NCI-H2196 treated with DMSO at 0.1 percent for 48 hours (cell line): ENCODE results near the gene SETD4.
"Not testable (repeated sequence)": the region's sequence is repeated elsewhere in the genome, so short reads cannot be mapped to it uniquely, and the experiment has no call there.

ENCODE experiments used
- DNase-seq: peaks from one replicate; lab custom pipeline; 2025; ENCODE audit not compliant: unreplicated experiment; lab: John Stamatoyannopoulos, UW

Gene SETD4

DNA sequence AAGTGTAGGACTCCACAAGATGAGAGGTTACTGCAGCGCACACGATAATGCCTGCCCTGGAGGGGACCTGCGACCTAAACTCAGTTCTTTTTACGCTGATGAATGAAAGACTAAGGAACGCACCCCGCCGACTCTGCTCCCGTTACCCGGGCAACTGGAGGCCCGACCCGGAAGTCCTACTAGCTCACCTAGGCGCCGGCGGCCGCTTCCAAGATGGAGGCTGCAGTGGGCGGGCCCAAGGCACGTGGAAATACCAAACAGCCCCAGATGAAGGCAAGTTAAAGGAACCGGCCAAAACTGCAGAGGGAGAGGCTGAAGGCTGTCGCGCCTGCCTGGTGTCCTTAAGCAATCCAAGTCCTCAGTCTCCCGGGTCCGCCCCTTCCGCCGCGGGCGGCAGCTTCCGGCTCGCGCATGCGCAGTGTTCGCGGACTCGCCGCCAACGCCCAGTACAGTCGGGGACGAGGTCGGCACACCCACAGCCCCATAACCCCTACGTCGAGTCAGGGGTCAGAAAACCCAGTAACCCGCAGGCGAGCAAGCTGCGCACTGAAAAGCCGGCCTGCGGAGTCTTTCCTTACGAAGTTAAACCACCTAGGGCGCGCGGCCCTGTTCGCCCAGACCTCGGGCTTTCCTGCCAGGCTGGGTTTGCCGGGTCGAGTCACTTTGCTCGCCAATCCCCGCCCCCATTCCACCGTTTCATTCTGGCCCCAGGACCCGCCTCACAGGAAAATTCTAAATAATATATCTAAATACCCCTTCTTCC, at the start of gene SETD4:
SETD4 (minus strand) TSS at position 368 of the 763 bp plus-strand sequence. CDS start 1,638 bp downstream, outside the sequence.
- DNase-seq: peak; percentile 87

DNA sequence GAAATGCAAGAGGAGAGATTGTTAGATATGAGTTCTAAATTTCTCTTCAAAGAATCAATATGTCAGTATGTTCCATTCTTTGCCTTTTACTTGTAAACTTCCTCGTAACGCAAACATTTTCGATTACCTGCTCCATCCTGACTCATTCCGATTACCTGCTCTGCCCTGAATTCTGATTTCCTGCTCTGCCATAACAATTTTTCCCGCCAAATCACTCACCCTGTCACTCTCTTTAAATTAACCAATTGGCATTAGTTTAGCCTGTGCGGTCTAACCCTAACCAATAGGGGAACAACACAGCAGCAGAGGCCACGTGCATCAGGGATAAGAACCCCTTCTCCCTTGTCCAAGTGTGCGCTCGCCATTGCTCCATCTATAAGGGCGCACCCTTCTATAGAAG, 49.5 kb upstream of the SETD4 start:
- no peak for DNase-seq

- DNase-seq: no peak
Observed at GRCh38 chr21:36105327-36105842, 45.1 kb upstream of the SETD4 start.

DNA sequence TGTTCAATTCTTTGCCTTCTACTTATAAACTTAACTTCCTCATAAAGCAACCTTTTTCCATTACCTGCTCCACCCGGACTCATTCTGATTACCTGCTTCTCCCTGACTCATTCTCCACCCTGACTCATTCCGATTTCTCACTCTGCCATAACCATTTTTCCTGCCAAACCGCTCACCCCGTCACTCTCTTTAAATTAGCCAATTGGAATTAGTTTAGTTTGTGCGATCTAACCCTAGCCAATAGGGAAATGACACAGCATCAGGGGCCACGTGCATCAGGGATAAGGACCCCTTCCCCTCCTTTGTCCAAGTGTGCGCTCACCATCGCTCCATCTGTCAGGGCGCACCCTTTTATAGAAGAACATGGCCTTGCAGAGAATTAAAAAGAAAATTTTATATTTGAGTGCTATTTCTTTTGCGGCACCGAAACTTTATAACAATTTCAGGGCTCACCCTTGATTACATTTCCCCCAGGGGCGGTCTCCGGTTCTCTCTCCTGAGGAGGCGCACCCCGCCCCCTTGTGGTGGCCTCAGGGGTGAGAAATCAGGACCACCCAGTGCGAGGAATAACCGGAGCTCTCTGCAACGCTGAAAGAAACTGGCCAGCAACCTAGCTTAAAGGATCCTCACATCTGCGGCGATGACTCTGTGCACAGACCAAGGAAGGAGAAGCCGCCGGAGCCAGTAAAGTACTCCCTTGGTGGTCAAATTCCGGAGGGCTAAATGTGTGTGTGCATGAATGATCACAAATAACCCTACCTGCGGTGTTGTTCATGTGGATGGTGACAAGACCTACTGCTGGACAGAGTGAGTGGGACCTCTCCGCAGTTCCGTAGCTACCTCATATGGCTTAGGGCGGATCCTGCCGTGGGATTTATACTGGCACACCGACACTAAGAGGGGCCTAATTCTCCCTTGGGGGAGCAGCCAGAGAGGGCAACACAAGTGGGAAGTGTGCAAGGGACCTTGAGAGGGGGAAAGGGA, 44.3 kb upstream of the SETD4 start:
- no peak for DNase-seq

DNA sequence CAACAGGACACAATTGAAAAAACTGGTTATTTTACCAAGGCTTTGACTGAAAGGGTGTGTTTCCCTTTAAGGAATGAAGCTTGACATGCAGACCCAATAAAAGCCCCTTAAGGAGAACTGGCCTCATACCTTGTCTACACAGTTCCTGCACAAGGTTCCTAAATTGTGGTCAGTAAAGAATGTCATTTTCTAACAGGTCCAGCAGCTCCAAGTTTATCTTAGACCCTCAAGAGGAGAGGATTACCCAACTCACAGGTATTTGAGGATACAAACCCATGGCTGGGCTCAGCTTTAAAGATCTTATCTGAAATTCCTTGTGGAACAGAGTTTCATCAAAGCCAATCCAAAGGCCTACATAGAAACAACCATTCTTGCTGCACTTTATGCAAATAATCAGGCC, 43.1 kb upstream of the SETD4 start:
- DNase-seq: no peak

DNA sequence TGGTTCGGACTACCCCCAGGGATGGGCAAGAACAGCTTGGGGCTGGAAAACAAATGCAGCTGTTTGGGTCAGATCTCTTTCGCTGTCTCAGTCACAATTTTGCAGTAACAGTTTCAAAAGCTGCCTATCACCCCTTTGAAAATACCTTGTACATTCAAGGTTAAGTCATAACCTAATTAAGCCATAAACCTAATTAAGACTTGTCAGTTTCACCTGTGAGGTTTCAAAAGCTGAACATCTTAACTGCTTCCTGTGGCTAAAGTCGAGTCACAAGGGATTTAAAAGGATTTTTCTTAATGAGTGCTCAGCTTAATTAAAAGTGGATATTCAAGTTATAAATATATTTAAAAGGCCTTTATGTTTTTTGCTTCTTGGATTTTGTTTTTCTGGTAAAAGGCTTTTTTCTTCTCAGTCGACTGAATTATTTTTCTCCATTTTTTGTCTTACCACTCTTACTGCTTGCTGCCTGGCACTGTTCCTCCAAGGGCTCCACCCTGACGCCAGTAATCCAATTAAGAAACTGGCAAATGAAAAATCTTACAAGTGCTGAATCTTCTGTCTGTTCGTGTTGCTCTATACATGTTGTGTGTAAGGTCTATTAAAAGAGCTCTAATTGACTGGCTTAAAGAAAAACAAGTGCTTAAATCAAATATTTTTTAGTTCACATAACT, 40.8 kb upstream of the SETD4 start:
- no peak for DNase-seq

GRCh38 chr21:36099695-36100211, 39.4 kb upstream of the SETD4 start:
- not testable (repeated sequence) for DNase-seq

- no peak for DNase-seq
Observed at GRCh38 chr21:36099000-36099399, 38.7 kb upstream of the SETD4 start.

DNA sequence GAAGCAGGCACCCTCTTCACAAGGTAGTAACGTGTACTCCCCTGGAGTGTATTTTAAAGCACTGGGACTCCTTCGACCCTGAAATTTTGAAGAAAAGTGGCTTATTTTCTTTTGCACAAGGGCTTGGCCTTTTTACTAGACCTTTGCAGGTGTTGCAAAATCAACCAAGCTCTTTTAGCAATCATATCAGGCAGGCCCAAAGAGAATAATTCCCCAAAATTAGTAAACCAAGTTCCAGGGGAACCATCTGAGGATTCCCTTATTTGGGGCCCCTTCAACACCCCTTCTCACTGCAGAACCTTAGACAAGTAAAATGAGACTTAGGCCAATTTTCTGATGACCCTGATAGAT, 37.8 kb upstream of the SETD4 start:
- no peak for DNase-seq

DNA sequence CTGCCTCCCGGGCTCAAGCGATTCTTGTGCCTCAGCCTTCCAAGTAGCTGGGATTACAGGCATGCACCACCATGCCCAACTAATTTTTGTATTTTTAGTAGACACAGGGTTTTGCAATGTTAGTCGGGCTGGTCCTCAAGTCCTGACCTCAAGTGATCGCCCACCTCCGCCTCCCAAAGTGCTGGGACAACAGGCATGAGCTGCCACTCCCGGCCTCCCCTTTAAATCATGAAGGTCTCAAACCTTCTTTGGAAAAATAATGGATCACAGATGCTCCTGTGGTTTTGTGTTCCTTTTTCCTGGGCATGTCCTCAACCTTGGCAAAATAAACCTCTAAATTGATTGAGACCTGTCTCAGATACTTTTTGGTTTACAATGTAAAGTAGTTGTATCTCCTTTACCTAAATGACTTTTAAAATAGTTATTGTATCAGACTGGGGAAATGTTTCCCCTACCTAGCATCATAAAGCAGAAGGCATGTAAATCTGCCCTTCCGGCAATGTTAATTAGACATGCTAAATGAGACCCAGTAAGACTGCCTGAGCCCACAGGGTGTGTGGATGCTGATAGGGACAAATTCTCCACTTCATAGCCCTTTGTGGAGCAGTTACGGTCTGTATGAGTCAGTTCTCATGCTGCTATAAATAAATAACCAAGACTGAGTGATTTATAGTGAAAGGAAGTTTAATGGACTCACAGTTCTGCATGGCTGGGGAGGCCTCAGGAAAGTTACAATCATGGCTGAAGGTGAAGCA, 37.3 kb upstream of the SETD4 start:
- no peak for DNase-seq

GRCh38 chr21:36096398-36097290, 36.3 kb upstream of the SETD4 start:
- DNase-seq: no peak

DNA sequence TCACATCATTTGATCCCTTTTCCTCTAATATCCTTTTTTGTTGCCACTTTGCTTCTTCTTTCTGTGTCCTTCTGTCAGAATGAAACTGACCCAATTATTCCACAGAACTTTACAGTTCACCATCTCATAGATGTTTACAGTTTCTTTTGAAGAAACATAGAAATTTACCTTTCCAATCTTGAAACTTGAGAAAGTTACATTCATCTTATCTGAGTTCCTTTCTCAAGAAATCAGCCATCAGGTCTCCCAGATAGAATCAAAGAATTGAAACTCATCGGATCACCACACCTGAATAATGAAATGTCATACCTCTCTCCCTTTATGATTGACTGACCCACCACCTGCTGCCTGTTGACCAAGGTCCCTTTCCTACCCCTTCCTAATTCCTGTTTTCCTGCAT, 33.2 kb upstream of the SETD4 start:
- no peak for DNase-seq

GRCh38 chr21:36092681-36093080, 32.4 kb upstream of the SETD4 start:
- DNase-seq: no peak

DNA sequence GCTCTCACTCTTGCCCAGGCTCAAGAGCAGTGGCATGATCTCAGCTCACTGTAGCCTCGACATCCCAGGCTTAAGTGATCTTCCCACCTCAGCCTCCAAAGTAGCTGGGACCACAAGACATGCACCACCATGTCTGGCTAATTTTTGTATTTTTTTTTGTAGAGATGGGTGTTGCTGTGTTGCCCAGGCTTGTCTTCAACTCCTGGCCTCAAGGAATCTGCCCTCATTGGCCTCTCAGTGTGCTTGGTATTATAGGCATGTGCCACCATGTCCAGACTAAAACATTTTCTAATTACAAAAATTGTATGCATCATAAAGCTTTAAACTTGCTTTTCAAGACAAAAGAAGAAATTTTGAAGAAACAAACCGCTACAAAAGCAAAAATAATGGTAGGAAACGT, 29.6 kb upstream of the SETD4 start:
- DNase-seq: no peak

- peak; percentile 4 for DNase-seq
Observed at GRCh38 chr21:36087362-36088138, 27.2 kb upstream of the SETD4 start.

DNA sequence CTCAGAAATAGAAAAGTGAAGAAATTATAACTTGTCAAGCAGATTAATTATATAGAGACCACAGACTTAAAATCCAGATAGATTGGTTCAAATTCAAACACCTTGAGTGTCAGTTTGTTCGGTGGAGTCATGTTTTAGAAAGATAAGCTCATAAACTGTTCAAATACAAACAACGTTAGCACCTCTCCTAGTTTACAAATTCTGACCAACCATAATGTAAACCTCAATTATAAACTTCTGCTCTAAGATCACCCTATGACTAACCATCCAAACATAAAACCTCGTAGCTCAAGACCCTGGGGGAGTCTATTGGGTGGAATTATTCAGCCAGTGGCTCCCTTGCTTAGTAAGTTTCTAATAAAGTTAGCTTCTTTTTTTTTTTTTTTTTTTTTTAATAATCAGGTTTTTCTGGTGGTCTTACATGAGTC, 21.9 kb upstream of the SETD4 start:
- no peak for DNase-seq

DNA sequence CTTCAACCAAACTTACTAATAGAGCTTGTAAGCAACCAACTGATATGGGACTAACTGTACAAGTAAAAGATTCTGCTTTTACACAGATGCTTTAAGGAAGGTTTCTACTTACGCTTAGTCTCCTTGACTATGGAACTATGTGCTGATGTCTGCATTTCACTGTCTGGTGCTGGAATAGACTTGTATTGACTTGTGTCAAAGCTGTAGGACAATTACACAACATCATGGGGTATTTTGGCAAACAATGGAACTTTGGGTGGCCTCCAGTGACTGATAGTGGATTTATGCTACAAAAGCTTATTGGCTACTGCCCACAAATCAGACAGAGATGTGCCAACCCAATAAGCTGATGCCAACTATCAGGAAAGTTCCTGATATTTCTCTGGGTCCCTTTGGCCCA, 20.1 kb upstream of the SETD4 start:
- no peak for DNase-seq

DNA sequence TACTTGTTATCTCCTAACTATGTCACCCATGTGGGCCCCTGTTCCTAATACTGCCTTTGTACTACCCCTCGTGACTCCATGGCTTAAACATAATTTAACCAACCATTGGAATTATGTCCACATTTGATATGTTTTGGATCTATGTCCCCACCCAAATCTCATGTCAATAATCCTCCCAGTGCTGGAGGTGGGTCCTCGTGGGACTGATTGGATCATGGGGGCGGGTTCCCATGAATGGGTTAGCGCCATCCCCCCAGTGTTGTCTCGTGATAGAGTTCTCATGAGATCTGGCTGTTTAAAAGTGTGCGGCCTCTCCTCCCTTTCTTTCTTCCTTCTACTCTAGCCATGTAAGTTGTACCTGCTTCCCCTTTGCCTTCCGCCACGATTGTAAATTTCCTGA, 19.3 kb upstream of the SETD4 start:
- no peak for DNase-seq
